HCT116 (cell line): ENCODE data around the gene ACSBG1. TPM values are rescaled to one million over a fixed set of nuclear protein-coding genes. Genes with fewer than 3 reads are reported as not detected.

Experiments used
- ATAC-seq: fragments of 200-7000 bp; cut with Tn5 transposase; 2 replicates; pipeline ENCODE4 v1.9.1; 2020; ENCODE audit warnings: mild to moderate bottlenecking, moderate library complexity
- BruUV-seq: library from RNA; stranded (reverse); fragments of 400-500 nt; replicated peaks from 2 replicates; lab custom pipeline; 2021; lab: Mats Ljungman, UMichigan
- CTCF ChIA-PET: fragments of 300-600 bp; sonication (Branson Sonifier 250); formaldehyde crosslinking; loops from one replicate; lab custom pipeline; 2021; ENCODE audit warnings: antibody characterized with exemption; lab: Charles Lee
- POLR2A ChIA-PET: fragments of 300-600, 350-600 bp; sonication (Branson Sonifier 250); formaldehyde crosslinking; loops from one replicate; lab custom pipeline; 2021; ENCODE audit warnings: antibody characterized with exemption; lab: Charles Lee
- RAD21 ChIA-PET, 2 experiments: fragments of 300-600 bp; sonication (Branson Sonifier 250); formaldehyde crosslinking; loops; one replicate each; lab custom pipeline; 2023; ENCODE audit warnings: low total read pairs in 2 of 2; ENCODE audit not compliant: uncharacterized antibody in 2 of 2, unreplicated experiment in 2 of 2, low non-redundant PET in 1 of 2; lab: Charles Lee
- DNase-seq: peaks from one replicate; pipeline ENCODE4 v3.0.0-alpha.2; 2010; ENCODE audit warnings: low read depth, low spot score
- H2AFZ ChIP-seq: fragments of 200-600 bp; shearing (Covaris generic), sonication (generic); 2 replicates; pipeline ENCODE4 v1.6.1; 2017; ENCODE audit warnings: low read depth, mixed run types, mixed read lengths, antibody characterized with exemption, low read length; ENCODE audit not compliant: poor library complexity, severe bottlenecking
- H3K27ac ChIP-seq: 2 replicates; pipeline ENCODE4 v1.5.1; 2012; ENCODE audit warnings: low read depth, low read length
- H3K27me3 ChIP-seq: fragments of 200-600 bp; sonication (generic); 2 replicates; pipeline ENCODE4 v1.6.1; 2016; ENCODE audit warnings: mixed run types, low read length, mixed read lengths; ENCODE audit not compliant: insufficient read depth
- H3K36me3 ChIP-seq, 2 experiments: fragments of 200-500 bp in 1 of 2; fragments of 200-600 bp in 1 of 2; sonication (Bioruptor generic) in 1 of 2; sonication (generic) in 1 of 2; 2 replicates each; pipeline versions ENCODE4 v1.5.1 to v1.6.1; 2014 to 2016; ENCODE audit warnings: low read length in 2 of 2, inconsistent platforms in 1 of 2, mixed read lengths in 1 of 2, mixed run types in 1 of 2; ENCODE audit not compliant: insufficient read depth in 2 of 2, control insufficient read depth in 1 of 2
- H3K4me1 ChIP-seq, 2 experiments: fragments of 200-600 bp in 1 of 2; sonication (generic) in 1 of 2; 2 replicates each; pipeline versions ENCODE4 v1.5.1 to v1.6.1; 2012 to 2017; ENCODE audit warnings: low read length in 2 of 2, inconsistent platforms in 1 of 2, mild to moderate bottlenecking in 1 of 2, mixed read lengths in 1 of 2, mixed run types in 1 of 2, moderate library complexity in 1 of 2; ENCODE audit not compliant: insufficient read depth in 2 of 2, control insufficient read depth in 1 of 2
- H3K4me2 ChIP-seq: fragments of 200-600 bp; sonication (generic); 2 replicates; pipeline ENCODE4 v1.6.1; 2017; ENCODE audit warnings: mixed run types, low read length, mixed read lengths
- H3K4me3 ChIP-seq, 2 experiments: fragments of 200-600 bp in 1 of 2; sonication (generic) in 1 of 2; replicated peaks in 1 of 2; 2 replicates each; pipeline ENCODE4 v1.5.1; 2011 to 2016; ENCODE audit warnings: low read length in 2 of 2, control low read depth in 1 of 2, low read depth in 1 of 2, mild to moderate bottlenecking in 1 of 2, mixed read lengths in 1 of 2, mixed run types in 1 of 2
- H3K79me2 ChIP-seq: fragments of 200-600 bp; sonication (generic); 2 replicates; pipeline ENCODE4 v1.6.1; 2017; ENCODE audit warnings: mild to moderate bottlenecking, mixed run types, low read length, moderate library complexity, mixed read lengths; ENCODE audit not compliant: insufficient read depth
- H3K9ac ChIP-seq: fragments of 200-600 bp; sonication (generic); 2 replicates; pipeline ENCODE4 v1.6.1; 2016; ENCODE audit warnings: low read length, mixed read lengths
- H3K9me2 ChIP-seq: fragments of 200-600 bp; sonication (generic), shearing (Covaris generic); 2 replicates; pipeline ENCODE4 v1.6.1; 2017; ENCODE audit warnings: mixed run types, mild to moderate bottlenecking, moderate library complexity; ENCODE audit not compliant: insufficient read depth
- H3K9me3 ChIP-seq, 2 experiments: fragments of 200-500 bp in 1 of 2; fragments of 200-600 bp in 1 of 2; sonication (Bioruptor generic) in 1 of 2; sonication (generic) in 1 of 2; 2 replicates each; pipeline ENCODE4 v1.6.1; 2014 to 2017; ENCODE audit warnings: low read length in 2 of 2, mixed read lengths in 2 of 2, inconsistent platforms in 1 of 2, low read depth in 1 of 2, mild to moderate bottlenecking in 1 of 2, mixed run types in 1 of 2, moderate library complexity in 1 of 2; ENCODE audit not compliant: control insufficient read depth in 1 of 2, insufficient read depth in 1 of 2
- H4K20me1 ChIP-seq: fragments of 200-600 bp; sonication (generic), shearing (Covaris generic); 2 replicates; pipeline ENCODE4 v1.6.1; 2017; ENCODE audit warnings: mixed run types, mild to moderate bottlenecking, moderate library complexity; ENCODE audit not compliant: insufficient read depth
- EGR1 ChIP-seq: IDR thresholded peaks from 2 replicates; pipeline ENCODE4 v1.6.1; 2012; ENCODE audit warnings: low read depth
- ELF1 ChIP-seq: IDR thresholded peaks from 2 replicates; pipeline ENCODE4 v1.6.1; 2012; ENCODE audit warnings: low read depth, borderline replicate concordance
- FOSL1 ChIP-seq: IDR thresholded peaks from 2 replicates; pipeline ENCODE4 v1.6.1; 2012; ENCODE audit warnings: low read depth
- SRF ChIP-seq: IDR thresholded peaks from 2 replicates; pipeline ENCODE4 v1.6.1; 2012; ENCODE audit warnings: low read depth
- intact Hi-C: fragments of 100-400 bp; cut with micrococcal nuclease; formaldehyde crosslinking; loops from 2 replicates; pipeline ENCODE4 v1.10.0; 2022
- total RNA-seq: library from RNA; stranded (reverse); gene quantifications from one replicate; pipeline ENCODE4 v1.2.1, GENCODE V29; 2021; ENCODE audit not compliant: unreplicated experiment
- TF ChIP-seq, protein P1 (sequence below): IDR thresholded peaks from 2 replicates; pipeline ENCODE4 v1.6.1; 2011; ENCODE audit warnings: mild to moderate bottlenecking, low read length, moderate library complexity; ENCODE audit not compliant: insufficient replicate concordance; ENCODE audit errors: extremely low read depth
- TF ChIP-seq, protein P2 (sequence below), 3 experiments: fragments of 200-600 bp in 1 of 3; sonication (generic) in 1 of 3; IDR thresholded peaks in 2 of 3; conservative IDR thresholded peaks in 1 of 3; 2 replicates each; pipeline ENCODE4 v1.5.1; 2012 to 2017; ENCODE audit warnings: low read depth in 2 of 3, low read length in 2 of 3, antibody characterized with exemption in 1 of 3, borderline replicate concordance in 1 of 3, control low read depth in 1 of 3, mild to moderate bottlenecking in 1 of 3, mixed read lengths in 1 of 3, mixed run types in 1 of 3, moderate library complexity in 1 of 3; ENCODE audit not compliant: insufficient read depth in 1 of 3

ACSBG1 gene
- total RNA-seq, 1 experiment from 2014 or later: 0.71 TPM

DNA sequence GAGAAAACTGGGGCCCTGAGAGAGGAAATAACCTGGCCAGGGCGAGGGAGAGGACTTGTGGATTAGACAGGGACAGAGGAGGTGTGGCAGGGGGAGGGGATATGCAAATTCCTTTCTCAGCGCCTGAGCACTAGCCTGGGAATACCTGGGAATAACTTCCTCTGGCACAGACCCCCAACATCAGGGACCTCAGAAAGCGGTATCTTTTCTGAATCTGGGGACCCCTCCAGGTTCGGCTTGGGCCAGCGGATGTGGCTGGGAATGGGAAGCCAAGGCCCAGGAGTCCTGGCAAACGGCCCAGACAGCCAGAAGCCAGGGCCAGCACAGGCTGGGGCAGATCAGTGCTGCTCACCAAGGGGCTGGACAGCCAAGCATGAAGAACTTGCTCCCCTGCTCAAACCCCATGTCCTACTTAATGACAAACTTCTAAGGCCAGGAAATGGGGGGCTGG lies 9.2 kb upstream of the ACSBG1 start:
- Histone ChIP-seq H3K79me2 (no peaks in the 10 kb centered on the region), H3K9ac (no peak overlapping the region), H3K27me3 (no peaks in the 10 kb centered on the region), H3K4me1 (peaks cover 2 to 4% of the 10 kb centered on the region in 2 experiments; a peak in 2 of 4 replicates), H3K36me3 (no peaks in the 10 kb centered on the region), H2AFZ (peak overlapping the region; percentile 28), H3K27ac (no peak overlapping the region), H3K4me3 (no peak overlapping the region), H3K4me2 (no peak overlapping the region), H4K20me1 (no peaks in the 10 kb centered on the region), H3K9me3 (no peaks in the 10 kb centered on the region), H3K9me2 (no peaks in the 10 kb centered on the region)
- no peak for DNase-seq
- CTCF ChIA-PET: interaction anchor here (1.0 to 1.3 kb wide), 2 partner anchors 48 to 67 kb away, joined by 3 to 7 read pairs; no protein-coding TSS in a partner anchor
- TF ChIP-seq, protein P1, sequence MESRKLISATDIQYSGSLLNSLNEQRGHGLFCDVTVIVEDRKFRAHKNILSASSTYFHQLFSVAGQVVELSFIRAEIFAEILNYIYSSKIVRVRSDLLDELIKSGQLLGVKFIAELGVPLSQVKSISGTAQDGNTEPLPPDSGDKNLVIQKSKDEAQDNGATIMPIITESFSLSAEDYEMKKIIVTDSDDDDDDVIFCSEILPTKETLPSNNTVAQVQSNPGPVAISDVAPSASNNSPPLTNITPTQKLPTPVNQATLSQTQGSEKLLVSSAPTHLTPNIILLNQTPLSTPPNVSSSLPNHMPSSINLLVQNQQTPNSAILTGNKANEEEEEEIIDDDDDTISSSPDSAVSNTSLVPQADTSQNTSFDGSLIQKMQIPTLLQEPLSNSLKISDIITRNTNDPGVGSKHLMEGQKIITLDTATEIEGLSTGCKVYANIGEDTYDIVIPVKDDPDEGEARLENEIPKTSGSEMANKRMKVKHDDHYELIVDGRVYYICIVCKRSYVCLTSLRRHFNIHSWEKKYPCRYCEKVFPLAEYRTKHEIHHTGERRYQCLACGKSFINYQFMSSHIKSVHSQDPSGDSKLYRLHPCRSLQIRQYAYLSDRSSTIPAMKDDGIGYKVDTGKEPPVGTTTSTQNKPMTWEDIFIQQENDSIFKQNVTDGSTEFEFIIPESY: no peak
- no peak for TF ChIP-seq EGR1
- no peak for TF ChIP-seq SRF
- no peak for TF ChIP-seq ELF1
- TF ChIP-seq, protein P2, sequence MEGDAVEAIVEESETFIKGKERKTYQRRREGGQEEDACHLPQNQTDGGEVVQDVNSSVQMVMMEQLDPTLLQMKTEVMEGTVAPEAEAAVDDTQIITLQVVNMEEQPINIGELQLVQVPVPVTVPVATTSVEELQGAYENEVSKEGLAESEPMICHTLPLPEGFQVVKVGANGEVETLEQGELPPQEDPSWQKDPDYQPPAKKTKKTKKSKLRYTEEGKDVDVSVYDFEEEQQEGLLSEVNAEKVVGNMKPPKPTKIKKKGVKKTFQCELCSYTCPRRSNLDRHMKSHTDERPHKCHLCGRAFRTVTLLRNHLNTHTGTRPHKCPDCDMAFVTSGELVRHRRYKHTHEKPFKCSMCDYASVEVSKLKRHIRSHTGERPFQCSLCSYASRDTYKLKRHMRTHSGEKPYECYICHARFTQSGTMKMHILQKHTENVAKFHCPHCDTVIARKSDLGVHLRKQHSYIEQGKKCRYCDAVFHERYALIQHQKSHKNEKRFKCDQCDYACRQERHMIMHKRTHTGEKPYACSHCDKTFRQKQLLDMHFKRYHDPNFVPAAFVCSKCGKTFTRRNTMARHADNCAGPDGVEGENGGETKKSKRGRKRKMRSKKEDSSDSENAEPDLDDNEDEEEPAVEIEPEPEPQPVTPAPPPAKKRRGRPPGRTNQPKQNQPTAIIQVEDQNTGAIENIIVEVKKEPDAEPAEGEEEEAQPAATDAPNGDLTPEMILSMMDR (IDR thresholded peaks at IDR 0.05 in 2 of 3, conservative IDR thresholded peaks at IDR 0.05 in 1 of 3; ENCODE audit: borderline replicate concordance in 1 of 3, insufficient read depth in 1 of 3, low read depth in 2 of 3, low read length in 2 of 3): no peak
- TF ChIP-seq FOSL1: no peak
- no TSS peak for BruUV-seq
- POLR2A ChIA-PET: no interaction called here
- RAD21 ChIA-PET: no interaction called here
- ATAC-seq: no peak
- intact Hi-C loops: no loop called here
